Peyer's patch (tissue), 4 donors: ENCODE data around the gene SCGB3A1. TPM values are rescaled to one million over a fixed set of nuclear protein-coding genes. Genes with fewer than 3 reads are reported as not detected.
A peak's percentile ranks its signal among the peaks of the same experiment; 100 is the strongest.

Experiments
- DNase-seq, 3 donors: peaks; one replicate each; pipeline ENCODE4 v3.0.0-alpha.2; 2017 to 2019
- H3K27ac ChIP-seq, 4 donors: fragments of 200-600 bp; sonication (generic); one replicate each; pipeline ENCODE4 v1.5.1; 2016 to 2019
- H3K27me3 ChIP-seq, 2 donors: fragments of 200-600 bp; sonication (generic); one replicate each; pipeline ENCODE4 v1.5.1; 2019
- H3K36me3 ChIP-seq, 3 donors: fragments of 200-600 bp; sonication (generic); one replicate each; pipeline ENCODE4 v1.5.1; 2016 to 2019
- H3K4me1 ChIP-seq, 4 donors: fragments of 200-600 bp; sonication (generic); one replicate each; pipeline ENCODE4 v1.5.1; 2016 to 2019
- H3K4me3 ChIP-seq, 4 donors: fragments of 200-600 bp; sonication (generic); 1 replicate in 3 of 4; 2 replicates in 1 of 4; pipeline ENCODE4 v1.5.1; 2016 to 2019; ENCODE audit warnings: mild to moderate bottlenecking in 1 of 4
- H3K9me3 ChIP-seq, 4 donors: fragments of 200-600 bp; sonication (generic); one replicate each; pipeline ENCODE4 v1.5.1; 2016 to 2019; ENCODE audit warnings: mild to moderate bottlenecking in 1 of 4
- CTCF ChIP-seq, 6 experiments: fragments of 450-650 bp in 4 of 6; fragments of 200-600 bp in 2 of 6; sonication (generic) in 1 of 6; IDR thresholded peaks; one replicate each; pipeline ENCODE4 v1.5.1; 2017 to 2019; ENCODE audit warnings: antibody characterized with exemption in 6 of 6, mild to moderate bottlenecking in 3 of 6, moderate library complexity in 1 of 6
- POLR2A ChIP-seq, 2 donors: fragments of 450-650 bp; IDR thresholded peaks; one replicate each; pipeline ENCODE4 v1.5.1; 2017; ENCODE audit warnings: antibody characterized with exemption in 2 of 2, mild to moderate bottlenecking in 2 of 2, moderate library complexity in 2 of 2
- total RNA-seq, 4 donors: library from RNA; depleted of rRNA; stranded (reverse); fragments of >200 nt; gene quantifications; one replicate each; pipeline ENCODE4 v1.1.0, GENCODE V29; 2016

The SCGB3A1 gene
- total RNA-seq, 4 donors from 2014 or later = not detected

- no peak overlapping the region for H3K27ac ChIP-seq
Observed at GRCh38 chr5:180594311-180595045, 3.2 kb upstream of the SCGB3A1 start.

GRCh38 chr5:180593446-180594206 is 2.3 kb upstream of the SCGB3A1 start:
- peaks cover 0 to 13% of the 10 kb centered on the region in 2 donors for H3K27me3 ChIP-seq
- H3K36me3 ChIP-seq = no peaks in the 10 kb centered on the region
- H3K4me3 ChIP-seq = no peak overlapping the region
- H3K27ac ChIP-seq = no peak overlapping the region
- no peaks in the 10 kb centered on the region for H3K9me3 ChIP-seq
- DNase-seq = peak in 1 of 3 donors; percentile 32
- TF ChIP-seq POLR2A (IDR thresholded peaks at IDR 0.05) (no peak), CTCF (IDR thresholded peaks at IDR 0.05) (no peak)
- peaks cover 0 to 16% (median 0%) of the 10 kb centered on the region in 4 donors for H3K4me1 ChIP-seq

More at GRCh38 chr5:180594311-180595045, 3.2 kb upstream of the SCGB3A1 start:
- peaks cover 0 to 13% of the 10 kb centered on the region in 2 donors for H3K27me3 ChIP-seq
- TF ChIP-seq POLR2A (IDR thresholded peaks at IDR 0.05) (no peak), CTCF (IDR thresholded peaks at IDR 0.05) (no peak)
- no peaks in the 10 kb centered on the region for H3K9me3 ChIP-seq
- no peak overlapping the region for H3K4me3 ChIP-seq
- peak in 1 of 3 donors; percentile 22 for DNase-seq
- H3K4me1 ChIP-seq = peaks cover 0 to 16% (median 0%) of the 10 kb centered on the region in 4 donors
- H3K36me3 ChIP-seq = no peaks in the 10 kb centered on the region

DNA sequence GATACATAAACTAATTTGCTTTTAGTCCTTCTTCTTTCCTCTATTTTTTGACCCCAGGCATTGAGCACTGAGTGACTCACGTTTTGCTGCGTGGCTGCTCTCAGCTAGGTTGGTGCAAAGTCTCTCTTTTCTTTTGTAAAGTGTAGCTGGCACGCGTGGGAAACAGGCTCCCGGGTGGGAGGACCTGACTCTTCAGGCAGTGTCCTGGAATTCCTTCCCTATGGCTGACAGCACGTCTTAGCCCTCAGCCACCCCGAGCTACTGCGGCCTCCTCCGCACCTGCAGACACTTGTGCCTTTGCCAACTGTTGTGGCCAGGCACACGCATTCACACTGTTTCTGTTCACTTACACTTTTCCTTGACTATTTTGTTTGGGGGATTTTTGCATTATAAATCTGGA is 877 bp upstream of the SCGB3A1 start:
- no peak overlapping the region for H3K4me3 ChIP-seq
- H3K9me3 ChIP-seq = no peaks in the 10 kb centered on the region
- peak in 1 of 3 donors; percentile 13 for DNase-seq
- peaks cover 0 to 13% of the 10 kb centered on the region in 2 donors for H3K27me3 ChIP-seq
- H3K4me1 ChIP-seq = peaks cover 0 to 16% (median 0%) of the 10 kb centered on the region in 4 donors
- no peak overlapping the region for H3K27ac ChIP-seq
- H3K36me3 ChIP-seq = no peaks in the 10 kb centered on the region
- TF ChIP-seq POLR2A (IDR thresholded peaks at IDR 0.05) (no peak), CTCF (IDR thresholded peaks at IDR 0.05) (no peak)

- Histone ChIP-seq H3K9me3 (no peaks in the 10 kb centered on the region), H3K4me3 (peak overlapping the region in 2 of 4 donors; percentile 17 to 19), H3K4me1 (peaks cover 0 to 16% (median 0%) of the 10 kb centered on the region in 4 donors), H3K27ac (no peak overlapping the region), H3K36me3 (no peaks in the 10 kb centered on the region), H3K27me3 (peaks cover 0 to 13% of the 10 kb centered on the region in 2 donors)
- TF ChIP-seq POLR2A (IDR thresholded peaks at IDR 0.05) = no peak
- no peak for TF ChIP-seq CTCF (IDR thresholded peaks at IDR 0.05)
- DNase-seq = no peak
Observed at GRCh38 chr5:180590543-180591310, 572 bp downstream of the SCGB3A1 start.

GRCh38 chr5:180589771-180590542 is 1.3 kb downstream of the SCGB3A1 start:
- no peak for DNase-seq
- Histone ChIP-seq H3K36me3 (no peaks in the 10 kb centered on the region), H3K4me3 (peak overlapping the region in 1 of 4 donors; percentile 17), H3K4me1 (peaks cover 0 to 16% (median 0%) of the 10 kb centered on the region in 4 donors), H3K27me3 (peaks cover 0 to 13% of the 10 kb centered on the region in 2 donors), H3K9me3 (no peaks in the 10 kb centered on the region), H3K27ac (no peak overlapping the region)
- TF ChIP-seq CTCF (IDR thresholded peaks at IDR 0.05) (no peak), POLR2A (IDR thresholded peaks at IDR 0.05) (no peak)
